Tibial artery (tissue), 4 donors: ENCODE results near the gene KCNJ6.

Source experiments
- DNase-seq, 2 donors: peaks; one replicate each; pipeline ENCODE4 v3.0.0-alpha.2; 2019
- H3K27ac ChIP-seq, 2 donors: fragments of 200-600 bp; sonication (generic) in 1 of 2; 1 replicate in 1 of 2; 2 replicates in 1 of 2; pipeline ENCODE4 v1.5.1; 2018 to 2019; ENCODE audit warnings: mild to moderate bottlenecking in 1 of 2
- H3K27me3 ChIP-seq, 2 donors: fragments of 200-600 bp; sonication (generic) in 1 of 2; one replicate each; pipeline versions ENCODE4 v1.5.1 to v1.6.0; 2016 to 2019
- H3K36me3 ChIP-seq, 3 donors: fragments of 200-600 bp; sonication (generic) in 2 of 3; one replicate each; pipeline ENCODE4 v1.5.1; 2016 to 2019; ENCODE audit warnings: mild to moderate bottlenecking in 2 of 3
- H3K4me1 ChIP-seq, 4 donors: fragments of 200-600 bp; sonication (generic) in 2 of 4; 1 replicate in 3 of 4; 2 replicates in 1 of 4; pipeline ENCODE4 v1.5.1; 2016 to 2019
- H3K4me3 ChIP-seq, 2 donors: fragments of 200-600 bp; sonication (generic) in 1 of 2; 1 replicate in 1 of 2; 2 replicates in 1 of 2; pipeline ENCODE4 v1.5.1; 2018 to 2019; ENCODE audit warnings: mild to moderate bottlenecking in 2 of 2
- H3K9me3 ChIP-seq, 3 donors: fragments of 200-600 bp; sonication (generic) in 1 of 3; one replicate each; pipeline ENCODE4 v1.5.1; 2016 to 2019
- intact Hi-C: fragments of 100-400 bp; cut with DNase I; formaldehyde crosslinking; loops from one replicate; pipeline ENCODE4 v1.15.0; 2023; ENCODE audit warnings: low total_unique reads
- TF ChIP-seq, protein P1 (sequence below), 2 experiments: fragments of 200-600 bp in 1 of 2; fragments of 450-650 bp in 1 of 2; IDR thresholded peaks; one replicate each; pipeline ENCODE4 v1.5.1; 2017 to 2019; ENCODE audit warnings: antibody characterized with exemption in 2 of 2, mild to moderate bottlenecking in 1 of 2, moderate library complexity in 1 of 2

KCNJ6 gene

DNA sequence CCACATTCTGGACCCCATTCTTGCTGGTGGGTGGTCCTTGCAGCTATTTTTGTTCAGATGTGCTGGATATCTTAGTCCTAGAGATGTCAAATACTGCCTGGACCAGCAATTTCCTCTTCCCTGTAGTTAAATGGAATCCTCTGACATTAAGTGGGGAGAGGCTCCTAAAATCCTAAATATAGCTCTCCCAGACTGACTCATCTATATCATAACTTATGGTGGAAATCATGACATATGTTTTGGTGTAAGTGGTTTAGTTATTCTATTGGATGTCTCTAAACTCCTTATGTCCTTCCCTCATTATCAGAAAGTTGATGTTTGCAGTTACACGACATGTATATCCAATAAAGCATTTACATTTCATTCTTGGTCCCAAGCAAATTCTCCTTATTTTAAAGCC is 73.1 kb downstream of the KCNJ6 start:
- no peaks in the 10 kb centered on the region for H3K9me3 ChIP-seq
- peaks cover 0 to under 1% (median under 1%) of the 10 kb centered on the region in 4 donors for H3K4me1 ChIP-seq
- intact Hi-C loops: no loop called here
- TF ChIP-seq, protein P1, sequence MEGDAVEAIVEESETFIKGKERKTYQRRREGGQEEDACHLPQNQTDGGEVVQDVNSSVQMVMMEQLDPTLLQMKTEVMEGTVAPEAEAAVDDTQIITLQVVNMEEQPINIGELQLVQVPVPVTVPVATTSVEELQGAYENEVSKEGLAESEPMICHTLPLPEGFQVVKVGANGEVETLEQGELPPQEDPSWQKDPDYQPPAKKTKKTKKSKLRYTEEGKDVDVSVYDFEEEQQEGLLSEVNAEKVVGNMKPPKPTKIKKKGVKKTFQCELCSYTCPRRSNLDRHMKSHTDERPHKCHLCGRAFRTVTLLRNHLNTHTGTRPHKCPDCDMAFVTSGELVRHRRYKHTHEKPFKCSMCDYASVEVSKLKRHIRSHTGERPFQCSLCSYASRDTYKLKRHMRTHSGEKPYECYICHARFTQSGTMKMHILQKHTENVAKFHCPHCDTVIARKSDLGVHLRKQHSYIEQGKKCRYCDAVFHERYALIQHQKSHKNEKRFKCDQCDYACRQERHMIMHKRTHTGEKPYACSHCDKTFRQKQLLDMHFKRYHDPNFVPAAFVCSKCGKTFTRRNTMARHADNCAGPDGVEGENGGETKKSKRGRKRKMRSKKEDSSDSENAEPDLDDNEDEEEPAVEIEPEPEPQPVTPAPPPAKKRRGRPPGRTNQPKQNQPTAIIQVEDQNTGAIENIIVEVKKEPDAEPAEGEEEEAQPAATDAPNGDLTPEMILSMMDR (IDR thresholded peaks at IDR 0.05): no peak
- H3K4me3 ChIP-seq: no peak overlapping the region
- no peak for DNase-seq
- H3K36me3 ChIP-seq: no peaks in the 10 kb centered on the region
- no peaks in the 10 kb centered on the region for H3K27me3 ChIP-seq
- no peak overlapping the region for H3K27ac ChIP-seq

DNA sequence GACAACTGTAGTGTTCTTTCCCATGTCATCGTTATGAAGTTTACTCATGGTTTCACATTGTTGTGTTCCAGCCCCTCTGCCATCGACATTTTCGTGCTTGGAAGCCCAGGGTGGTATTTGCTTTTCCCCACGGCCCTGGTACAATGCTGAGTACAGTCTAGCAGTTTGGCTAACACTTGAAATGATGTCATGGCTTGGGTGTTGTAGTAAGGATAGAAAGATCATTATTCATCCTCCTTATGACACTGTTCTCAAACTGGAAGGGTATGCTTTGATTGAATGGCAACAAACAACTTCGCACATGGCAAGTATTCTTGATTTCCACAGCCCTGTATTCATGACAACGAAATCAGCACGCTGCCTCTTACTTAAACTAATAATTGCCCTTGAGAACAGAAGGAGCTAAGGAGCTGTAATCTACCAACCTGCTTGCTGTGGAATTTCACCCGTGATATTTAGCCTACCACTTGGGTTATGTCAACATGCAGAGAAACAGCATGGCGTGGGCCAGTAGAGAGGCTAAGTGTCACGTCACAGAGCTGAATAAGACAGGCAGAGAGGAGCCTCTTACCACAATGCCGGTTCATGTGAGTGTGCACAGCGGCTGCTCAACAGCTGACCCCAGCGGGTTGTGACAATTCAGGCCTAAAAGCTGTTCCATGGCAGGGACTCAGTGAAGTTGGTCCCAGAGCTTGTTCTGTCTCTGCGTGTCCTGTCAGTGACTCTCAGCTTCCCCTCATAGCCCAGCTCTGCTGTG is 73.9 kb downstream of the KCNJ6 start:
- intact Hi-C loops: no loop called here
- no peak overlapping the region for H3K4me3 ChIP-seq
- TF ChIP-seq, protein P1 (IDR thresholded peaks at IDR 0.05): no peak
- no peaks in the 10 kb centered on the region for H3K27me3 ChIP-seq
- no peaks in the 10 kb centered on the region for H3K4me1 ChIP-seq
- H3K27ac ChIP-seq: no peak overlapping the region
- H3K36me3 ChIP-seq: no peaks in the 10 kb centered on the region
- H3K9me3 ChIP-seq: no peaks in the 10 kb centered on the region
- DNase-seq: no peak

DNA sequence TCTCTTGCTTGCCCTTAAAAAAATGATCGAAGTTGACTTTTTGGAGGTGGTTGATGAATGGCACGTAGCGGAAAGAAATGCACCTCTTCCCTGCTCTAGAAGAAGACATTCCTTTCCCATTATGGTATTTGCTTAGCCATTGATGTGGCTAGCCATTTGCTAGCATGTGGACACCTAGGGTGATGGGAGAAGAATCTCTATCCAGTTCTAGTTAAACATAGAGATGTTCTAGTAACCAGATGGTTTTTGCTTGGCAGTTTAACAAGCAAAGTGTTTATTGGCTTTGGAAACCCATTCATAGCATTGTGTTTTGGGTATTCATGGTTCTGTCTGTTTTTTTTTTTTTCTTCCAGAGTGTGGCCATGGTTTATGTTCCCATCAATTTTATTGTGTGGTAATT is 78.9 kb downstream of the KCNJ6 start:
- H3K4me3 ChIP-seq: no peak overlapping the region
- H3K9me3 ChIP-seq: no peaks in the 10 kb centered on the region
- H3K27me3 ChIP-seq: peaks cover 0 to 11% of the 10 kb centered on the region in 2 donors
- H3K27ac ChIP-seq: no peak overlapping the region
- no peaks in the 10 kb centered on the region for H3K4me1 ChIP-seq
- intact Hi-C loops: no loop called here
- H3K36me3 ChIP-seq: no peaks in the 10 kb centered on the region
- no peak for DNase-seq
- TF ChIP-seq, protein P1 (IDR thresholded peaks at IDR 0.05): no peak

GRCh38 chr21:37835481-37835880 is 80.8 kb downstream of the KCNJ6 start:
- DNase-seq: no peak
- Histone ChIP-seq H3K36me3 (no peaks in the 10 kb centered on the region), H3K9me3 (no peaks in the 10 kb centered on the region), H3K27me3 (peaks cover 0 to 14% of the 10 kb centered on the region in 2 donors), H3K4me3 (no peak overlapping the region), H3K4me1 (no peaks in the 10 kb centered on the region), H3K27ac (no peak overlapping the region)
- TF ChIP-seq, protein P1 (IDR thresholded peaks at IDR 0.05): no peak
- intact Hi-C loops: no loop called here

DNA sequence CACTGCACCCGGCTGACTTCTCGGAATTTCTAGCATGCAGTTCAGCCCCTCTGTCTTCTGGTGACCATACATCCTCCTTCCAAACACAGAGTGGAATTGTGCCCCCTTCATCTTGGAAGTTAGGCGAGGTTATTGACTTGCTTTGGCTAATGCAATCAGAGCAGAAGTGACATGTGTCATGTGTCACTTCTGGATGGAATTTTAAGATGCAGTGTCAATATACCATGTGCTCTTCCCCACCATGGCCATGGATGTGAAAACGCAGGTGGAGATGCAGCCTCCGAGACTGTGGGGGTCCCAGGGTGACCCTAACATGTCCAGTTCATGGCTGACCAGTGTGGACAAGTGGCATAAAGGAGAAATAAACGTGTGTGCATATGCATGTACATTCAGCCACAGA is 83.0 kb downstream of the KCNJ6 start:
- peaks cover 0 to 6% (median 0%) of the 10 kb centered on the region in 4 donors for H3K4me1 ChIP-seq
- peaks cover 0 to 17% of the 10 kb centered on the region in 2 donors for H3K27me3 ChIP-seq
- TF ChIP-seq, protein P1 (IDR thresholded peaks at IDR 0.05): no peak
- H3K9me3 ChIP-seq: no peaks in the 10 kb centered on the region
- H3K27ac ChIP-seq: no peak overlapping the region
- no peaks in the 10 kb centered on the region for H3K36me3 ChIP-seq
- intact Hi-C loops: no loop called here
- DNase-seq: no peak
- H3K4me3 ChIP-seq: no peak overlapping the region
